T47D (cell line): ENCODE measurements around the gene CACNA1B.
A peak's percentile ranks its signal among the peaks of the same experiment; 100 is the strongest.
"Not testable (repeated sequence)": the region's sequence is repeated elsewhere in the genome, so short reads cannot be mapped to it uniquely, and the experiment has no call there.

Source experiments
- DNase-seq, 2 experiments: peaks; one replicate each; pipeline versions ENCODE4 v3.0.0 to v3.0.0-alpha.2; 2011 to 2012; ENCODE audit warnings: low read depth in 1 of 2, low spot score in 1 of 2
- in situ Hi-C: cut with HindIII; loops from 2 replicates; pipeline ENCODE4 v1.10.0; 2016; ENCODE audit warnings: low sequenced_read_pairs, low pct_unique_long_range_greater_than_20kb

Gene CACNA1B

DNA sequence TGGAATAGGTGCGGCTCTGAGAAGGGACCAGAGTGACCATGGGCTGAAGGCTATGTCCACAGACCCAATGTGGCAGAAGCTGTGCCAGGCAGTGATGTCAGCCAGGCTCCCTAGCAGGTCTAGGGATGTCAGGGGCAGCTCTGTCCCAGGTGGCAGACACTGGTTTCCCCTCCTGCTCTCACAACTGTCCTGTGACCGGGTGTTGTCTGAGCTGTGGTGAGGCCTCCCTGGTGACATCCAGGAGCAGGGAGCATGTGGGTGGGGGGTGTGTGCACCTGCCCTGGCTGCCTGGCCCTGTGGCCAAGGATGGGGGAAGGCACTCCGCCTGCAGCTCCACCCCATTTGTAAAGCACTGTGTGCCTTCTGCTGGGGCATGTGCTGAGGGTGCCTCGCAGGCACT, 257.0 kb downstream of the CACNA1B start:
- DNase-seq, in situ Hi-C loops: not testable (repeated sequence)

DNA sequence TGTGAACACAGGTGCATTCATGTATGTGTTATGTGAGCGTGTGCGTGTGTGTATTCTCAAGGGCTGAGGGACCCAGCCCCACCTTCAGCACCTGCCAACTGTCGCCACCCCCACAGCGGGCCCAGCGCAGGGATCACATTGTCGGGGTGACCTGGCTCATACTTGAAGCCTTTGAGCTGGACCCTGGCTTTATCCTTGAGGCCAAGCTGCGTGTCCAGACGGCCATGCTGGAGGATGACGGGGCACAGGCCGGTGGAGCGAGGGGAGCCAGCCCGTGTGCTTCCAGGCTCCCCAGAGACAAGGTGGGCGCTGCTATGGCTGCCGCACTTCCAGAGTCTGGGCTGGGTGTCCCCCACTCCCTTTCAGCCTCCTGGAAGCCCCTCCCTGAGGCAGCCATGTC, 261.5 kb downstream of the CACNA1B start:
- DNase-seq, in situ Hi-C loops: not testable (repeated sequence)

DNA sequence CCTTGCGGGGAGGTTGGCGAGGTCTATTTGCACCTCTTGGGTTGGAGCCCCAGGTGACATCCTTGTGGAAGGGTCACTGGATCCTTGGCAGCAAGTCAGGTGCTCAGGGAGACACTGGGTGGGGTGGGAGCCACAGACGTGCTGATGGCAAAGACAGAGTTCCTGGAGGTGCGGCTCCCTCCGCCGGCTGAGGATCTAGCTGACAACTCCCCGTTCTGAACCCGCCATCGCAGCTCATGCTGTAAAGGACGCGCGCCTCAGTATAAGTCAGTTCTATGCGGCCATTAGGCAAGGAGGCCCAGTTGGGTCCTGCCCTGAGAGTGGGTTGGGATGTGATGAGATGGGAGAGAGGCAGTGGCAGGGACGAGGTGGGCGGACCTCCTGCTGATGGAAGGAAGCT, 263.4 kb downstream of the CACNA1B start:
- in situ Hi-C loops, DNase-seq: not testable (repeated sequence)

DNA sequence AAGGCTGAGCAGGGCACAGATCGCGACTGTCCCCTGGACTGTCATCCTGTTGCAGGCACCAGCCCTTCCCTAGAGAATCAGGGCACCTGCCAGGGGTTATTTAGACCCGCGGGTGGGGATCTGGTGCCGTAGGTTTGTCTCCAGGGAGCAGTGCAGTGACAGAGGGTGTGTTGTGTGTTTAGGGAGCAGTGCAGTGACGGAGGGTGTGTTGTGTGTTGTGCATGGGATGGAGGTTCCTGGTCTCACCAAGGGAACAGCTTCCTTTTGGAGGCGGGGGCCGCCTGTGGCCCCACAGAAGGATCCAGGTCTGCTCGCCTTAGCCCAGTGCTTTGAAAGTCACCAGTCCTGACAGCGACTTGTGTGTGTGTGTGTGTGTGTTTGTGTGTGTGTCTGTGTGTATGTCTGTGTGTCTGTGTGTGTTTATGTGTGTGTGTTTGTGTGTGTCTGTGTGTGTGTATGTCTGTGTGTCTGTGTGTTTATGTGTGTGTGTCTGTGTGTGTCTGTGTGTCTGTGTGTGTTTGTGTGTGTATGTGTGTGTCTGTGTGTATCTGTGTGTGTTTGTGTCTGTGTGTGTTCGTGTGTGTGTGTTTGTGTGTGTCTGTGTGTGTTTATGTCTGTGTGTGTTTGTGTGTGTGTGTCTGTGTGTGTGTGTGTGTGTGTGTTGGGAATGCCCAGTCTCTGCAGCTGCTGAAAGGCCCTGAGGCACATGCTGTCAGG, 265.1 kb downstream of the CACNA1B start:
- DNase-seq, in situ Hi-C loops: not testable (repeated sequence)

DNA sequence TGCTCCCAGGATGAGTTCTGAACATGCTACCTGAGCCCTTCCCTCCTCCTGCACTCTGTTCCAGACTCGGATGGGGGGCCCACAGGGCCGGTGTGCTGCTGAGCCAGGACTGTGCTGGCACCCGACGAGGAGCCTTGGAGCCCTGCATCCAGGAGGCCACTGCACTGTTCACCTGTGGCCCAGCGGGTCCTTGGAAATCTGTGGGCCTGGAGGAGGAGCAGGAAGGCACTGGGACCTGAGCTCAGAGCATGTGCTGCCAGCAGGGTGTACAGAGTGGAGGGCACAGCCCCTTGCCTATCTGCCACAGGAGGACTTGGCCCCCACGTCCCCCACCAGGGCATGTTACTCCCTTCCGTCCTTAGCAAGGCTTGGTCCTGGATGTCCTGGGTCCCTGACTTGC, 265.9 kb downstream of the CACNA1B start:
- in situ Hi-C loops, DNase-seq: not testable (repeated sequence)

DNA sequence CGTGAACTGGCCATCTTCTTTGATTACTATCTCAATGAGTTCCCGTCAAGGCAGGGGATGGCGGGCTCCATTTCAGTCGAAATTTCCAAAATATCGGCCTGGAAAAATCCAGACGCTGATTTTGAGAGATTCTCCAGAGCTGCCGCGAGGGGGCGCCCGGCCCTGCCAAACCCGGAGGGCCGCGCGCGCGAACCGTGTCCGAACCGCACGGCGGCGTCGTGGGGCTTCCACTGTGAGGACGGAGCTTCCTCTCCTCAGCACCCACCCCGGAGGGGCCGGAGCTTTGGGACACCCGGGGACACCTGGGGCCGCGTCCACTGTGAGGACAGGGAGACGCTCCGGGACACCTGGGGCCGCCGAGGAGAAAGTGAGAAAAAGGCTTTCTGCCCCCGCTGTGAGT, 270.0 kb downstream of the CACNA1B start:
- DNase-seq = peak in 1 of 2 experiments; percentile 79
- in situ Hi-C loops = not testable (repeated sequence)

DNA sequence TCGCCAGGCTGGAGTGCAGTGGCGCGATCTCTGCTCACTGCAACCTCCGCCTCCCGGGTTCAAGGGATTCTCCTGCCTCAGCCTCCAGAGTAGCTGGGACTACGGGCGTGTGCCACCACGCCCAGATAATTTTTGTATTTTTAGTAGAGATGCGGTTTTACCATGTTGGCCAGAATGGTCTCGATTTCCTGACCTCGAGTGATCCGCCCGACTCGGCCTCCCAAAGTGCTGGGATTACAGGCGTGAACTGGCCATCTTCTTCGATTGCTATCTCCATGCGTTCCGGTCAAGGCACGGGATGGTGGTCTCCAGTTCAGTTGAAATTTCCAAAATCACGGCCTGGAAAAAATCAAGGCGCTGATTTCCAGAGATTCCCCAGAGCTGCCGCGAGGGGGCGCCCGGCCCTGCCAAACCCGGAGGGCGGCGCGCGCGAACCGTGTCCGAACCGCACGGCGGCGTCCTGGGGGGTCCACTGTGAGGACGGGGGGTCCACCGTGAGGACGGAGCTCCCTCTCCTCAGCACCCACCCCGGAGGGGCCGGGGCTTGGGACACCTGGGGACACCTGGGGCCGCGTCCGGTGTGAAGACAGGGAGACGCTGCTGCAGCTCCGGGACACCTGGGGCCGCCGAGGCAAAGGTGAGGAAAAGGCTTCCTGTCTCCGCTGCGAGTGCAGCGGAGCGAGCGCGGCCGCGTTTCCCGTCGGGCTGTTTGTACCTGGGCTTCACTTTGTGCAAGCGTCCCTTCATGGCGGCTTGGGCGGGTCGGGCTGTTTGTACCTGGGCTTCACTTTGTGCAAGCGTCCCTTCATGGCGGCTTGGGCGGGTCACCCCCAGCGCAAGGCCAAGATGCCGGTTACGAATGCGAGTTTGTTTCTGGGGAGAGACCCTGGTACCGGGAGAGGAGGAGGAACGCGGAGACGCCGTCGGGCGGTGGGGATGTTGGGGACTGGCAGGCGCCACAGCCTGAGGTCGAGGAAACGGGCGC, 272.4 kb downstream of the CACNA1B start:
- in situ Hi-C loops = not testable (repeated sequence)
- DNase-seq = peak; percentile 29 to 74

DNA sequence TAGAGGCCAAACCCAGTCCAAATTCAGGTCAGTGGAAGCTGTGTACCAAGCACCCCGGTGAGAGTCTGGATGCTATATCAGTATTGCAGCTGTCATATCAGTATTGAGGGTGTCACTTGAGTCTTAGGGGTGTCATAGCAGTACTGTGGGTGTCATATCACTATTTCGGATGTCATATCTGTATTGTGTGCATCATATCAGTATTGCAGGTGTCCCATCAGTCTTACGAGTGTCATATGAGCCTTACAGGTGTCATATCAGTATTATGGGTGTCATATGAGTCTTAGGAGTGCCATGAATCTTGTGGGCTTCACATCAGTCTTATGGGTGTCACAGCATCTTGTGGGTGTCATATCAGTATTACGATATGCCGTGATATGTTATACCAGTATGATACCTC, 278.2 kb downstream of the CACNA1B start:
- in situ Hi-C loops, DNase-seq: not testable (repeated sequence)

DNA sequence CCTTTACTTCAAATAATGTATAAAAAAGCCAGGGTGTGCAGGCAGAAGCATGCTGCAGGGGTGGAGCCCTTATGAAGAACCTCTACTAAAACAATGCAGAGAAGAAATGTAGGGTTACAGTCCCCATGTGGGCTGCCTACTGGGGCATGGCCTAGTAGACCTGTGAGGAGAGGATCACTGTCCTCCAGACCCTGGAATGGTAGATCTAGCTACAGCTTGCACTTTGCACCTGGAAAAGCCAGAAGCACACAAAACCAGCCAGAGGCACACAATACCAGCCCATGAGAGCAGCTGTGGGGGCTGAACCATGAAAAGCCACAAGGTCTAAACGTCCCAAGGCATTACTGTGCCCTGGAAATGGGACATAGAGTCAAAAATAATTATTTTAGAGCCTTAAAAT, 289.2 kb downstream of the CACNA1B start:
- in situ Hi-C loops, DNase-seq: not testable (repeated sequence)
